Trophoblast cell (in vitro differentiated cells and primary cell): ENCODE measurements around the gene SEL1L2.

Source experiments
- DNase-seq, 2 donors: peaks; one replicate each; pipeline ENCODE4 v3.0.0-alpha.2; 2016
- H2AFZ ChIP-seq: 2 replicates; pipeline ENCODE4 v1.6.1; 2013; ENCODE audit warnings: low read length, moderate library complexity, mild to moderate bottlenecking; ENCODE audit not compliant: insufficient read depth, poor library complexity
- H2AK5ac ChIP-seq: 2 replicates; pipeline ENCODE4 v1.6.1; 2013; ENCODE audit warnings: mild to moderate bottlenecking, low read length
- H2BK120ac ChIP-seq: 2 replicates; pipeline ENCODE4 v1.6.1; 2013; ENCODE audit warnings: low read length, mild to moderate bottlenecking, moderate library complexity; ENCODE audit not compliant: insufficient read depth, poor library complexity
- H2BK12ac ChIP-seq: 2 replicates; pipeline ENCODE4 v1.6.1; 2013; ENCODE audit warnings: mild to moderate bottlenecking, low read length, moderate library complexity
- H2BK5ac ChIP-seq: 2 replicates; pipeline ENCODE4 v1.6.1; 2013; ENCODE audit warnings: low read length, low read depth, moderate library complexity, mild to moderate bottlenecking; ENCODE audit not compliant: poor library complexity
- H3K14ac ChIP-seq: 2 replicates; pipeline ENCODE4 v1.6.1; 2013; ENCODE audit warnings: mild to moderate bottlenecking, low read length
- H3K18ac ChIP-seq: 2 replicates; pipeline ENCODE4 v1.6.1; 2013; ENCODE audit warnings: mild to moderate bottlenecking, low read length
- H3K23ac ChIP-seq: 2 replicates; pipeline ENCODE4 v1.6.1; 2013; ENCODE audit warnings: low read length
- H3K27ac ChIP-seq: 2 replicates; pipeline ENCODE4 v1.5.1; 2013; ENCODE audit warnings: low read depth, mild to moderate bottlenecking, inconsistent platforms, low read length, moderate library complexity
- H3K27me3 ChIP-seq: 2 replicates; pipeline ENCODE4 v1.6.1; 2013; ENCODE audit warnings: inconsistent platforms, mild to moderate bottlenecking, low read length, moderate library complexity; ENCODE audit not compliant: insufficient read depth
- H3K36me3 ChIP-seq, 2 experiments: 1 replicate in 1 of 2; 2 replicates in 1 of 2; pipeline ENCODE4 v1.6.1; 2013; ENCODE audit warnings: low read length in 2 of 2, mild to moderate bottlenecking in 2 of 2, moderate library complexity in 1 of 2; ENCODE audit not compliant: insufficient read depth in 2 of 2, control insufficient read depth in 1 of 2
- H3K4ac ChIP-seq: 2 replicates; pipeline ENCODE4 v1.6.1; 2013; ENCODE audit warnings: low read depth, mild to moderate bottlenecking, low read length, moderate library complexity
- H3K4me1 ChIP-seq, 2 experiments: 1 replicate in 1 of 2; 2 replicates in 1 of 2; pipeline ENCODE4 v1.6.1; 2013; ENCODE audit warnings: low read length in 2 of 2, mild to moderate bottlenecking in 2 of 2, moderate library complexity in 1 of 2; ENCODE audit not compliant: insufficient read depth in 2 of 2, control insufficient read depth in 1 of 2
- H3K4me2 ChIP-seq: 2 replicates; pipeline ENCODE4 v1.6.1; 2013; ENCODE audit warnings: inconsistent platforms, mild to moderate bottlenecking, low read length, moderate library complexity
- H3K4me3 ChIP-seq: 2 replicates; pipeline ENCODE4 v1.5.1; 2013; ENCODE audit warnings: mild to moderate bottlenecking, low read depth, low read length, inconsistent platforms
- H3K79me1 ChIP-seq: one replicate; pipeline ENCODE4 v1.6.1; 2013; ENCODE audit warnings: low read length
- H3K79me2 ChIP-seq: 2 replicates; pipeline ENCODE4 v1.6.1; 2013; ENCODE audit warnings: low read length, mild to moderate bottlenecking; ENCODE audit not compliant: control insufficient read depth, insufficient read depth, poor library complexity
- H3K9ac ChIP-seq: 2 replicates; pipeline ENCODE4 v1.6.1; 2013; ENCODE audit warnings: mild to moderate bottlenecking, low read length
- H3K9me3 ChIP-seq: 2 replicates; pipeline ENCODE4 v1.6.1; 2013; ENCODE audit warnings: low read depth, mild to moderate bottlenecking, control low read depth, inconsistent platforms, low read length; ENCODE audit not compliant: insufficient read depth
- H4K12ac ChIP-seq: 2 replicates; pipeline ENCODE4 v1.6.1; 2013; ENCODE audit warnings: low read depth, mild to moderate bottlenecking, low read length, moderate library complexity
- H4K8ac ChIP-seq: 2 replicates; pipeline ENCODE4 v1.6.1; 2013; ENCODE audit warnings: low read depth, mild to moderate bottlenecking, low read length, moderate library complexity
- H4K91ac ChIP-seq: one replicate; pipeline ENCODE4 v1.6.1; 2013; ENCODE audit warnings: low read depth, mild to moderate bottlenecking, low read length, moderate library complexity
- WGBS: extraction: QIAGEN DNeasy Blood & Tissue Kit; methylation state at CpG from one replicate; pipeline ENCODE4 v1.1.7; 2013; ENCODE audit warnings: missing lambda C conversion rate; ENCODE audit not compliant: insufficient read length, insufficient coverage; ENCODE audit errors: extremely low coverage; 5-methylcytosine and 5-hydroxymethylcytosine counted together

Gene SEL1L2

DNA sequence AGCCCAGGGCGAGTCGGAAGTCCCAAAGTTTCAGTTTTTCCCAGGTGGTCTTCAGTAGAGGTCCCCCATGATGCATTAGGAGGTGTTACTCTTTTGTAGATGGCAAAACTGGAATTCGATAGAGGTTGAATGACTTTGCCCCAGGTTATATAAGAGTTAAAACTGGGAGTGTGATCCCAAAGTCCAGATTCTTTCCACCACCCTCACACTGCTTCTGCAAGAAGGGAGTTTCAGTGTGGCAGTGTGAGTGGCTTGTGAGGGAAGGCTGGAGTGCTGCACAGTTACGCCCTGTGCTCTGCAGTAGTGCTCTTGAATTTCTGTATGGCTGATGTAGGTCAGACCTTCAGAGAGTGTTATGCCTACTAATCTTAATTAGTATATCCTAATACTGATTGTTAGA lies 175.7 kb downstream of the SEL1L2 start:
- Histone ChIP-seq H3K4me1 (no peaks in the 10 kb centered on the region), H3K4me2 (no peak overlapping the region), H2AFZ (no peak overlapping the region), H4K91ac (no peak overlapping the region), H2BK5ac (no peak overlapping the region), H3K4me3 (no peak overlapping the region), H3K79me1 (no peaks in the 10 kb centered on the region), H3K27ac (no peak overlapping the region), H3K4ac (no peak overlapping the region), H3K9ac (no peak overlapping the region), H2BK12ac (no peak overlapping the region), H3K14ac (no peak overlapping the region), H2BK120ac (no peak overlapping the region), H3K27me3 (no peaks in the 10 kb centered on the region), H2AK5ac (no peak overlapping the region), H4K12ac (no peak overlapping the region), H3K9me3 (no peaks in the 10 kb centered on the region), H3K23ac (no peak overlapping the region), H4K8ac (no peak overlapping the region), H3K79me2 (no peaks in the 10 kb centered on the region), H3K36me3 (peaks cover 8 to 41% of the 10 kb centered on the region in 2 experiments), H3K18ac (no peak overlapping the region)
- no CpG with 5 or more reads among the region's 4 CpGs for WGBS
- DNase-seq = no peak

DNA sequence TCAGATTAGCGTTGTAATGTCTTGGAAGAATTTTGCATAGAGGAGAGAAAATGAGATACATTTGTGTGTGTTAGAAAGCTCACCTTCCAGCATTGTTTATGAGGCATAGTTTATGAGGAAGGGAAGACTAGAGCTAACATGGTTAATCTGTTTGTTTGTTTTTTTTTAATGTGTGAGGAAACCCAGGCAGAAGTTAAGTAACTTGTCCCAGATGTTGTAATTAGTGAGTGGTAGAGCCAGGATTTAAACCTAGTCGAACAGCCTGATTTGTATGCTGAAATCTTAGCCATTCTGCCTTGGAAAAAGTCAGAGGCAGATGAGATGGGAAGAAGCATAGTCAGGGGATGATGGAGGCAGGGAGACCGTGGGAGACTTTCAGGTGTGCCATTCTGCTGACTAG lies 176.5 kb downstream of the SEL1L2 start:
- Histone ChIP-seq H3K18ac (no peak overlapping the region), H4K12ac (no peak overlapping the region), H2BK5ac (no peak overlapping the region), H3K79me1 (no peaks in the 10 kb centered on the region), H3K27ac (no peak overlapping the region), H3K4ac (no peak overlapping the region), H4K91ac (no peak overlapping the region), H2BK12ac (no peak overlapping the region), H2AK5ac (no peak overlapping the region), H3K79me2 (no peaks in the 10 kb centered on the region), H3K9ac (no peak overlapping the region), H3K14ac (no peak overlapping the region), H3K23ac (no peak overlapping the region), H2BK120ac (no peak overlapping the region), H3K27me3 (no peaks in the 10 kb centered on the region), H3K4me2 (no peak overlapping the region), H2AFZ (no peak overlapping the region), H3K9me3 (no peaks in the 10 kb centered on the region), H3K4me3 (no peak overlapping the region), H3K36me3 (peaks cover 8 to 47% of the 10 kb centered on the region in 2 experiments), H3K4me1 (no peaks in the 10 kb centered on the region), H4K8ac (no peak overlapping the region)
- WGBS = no CpG with 5 or more reads among the region's 3 CpGs
- DNase-seq = no peak

DNA sequence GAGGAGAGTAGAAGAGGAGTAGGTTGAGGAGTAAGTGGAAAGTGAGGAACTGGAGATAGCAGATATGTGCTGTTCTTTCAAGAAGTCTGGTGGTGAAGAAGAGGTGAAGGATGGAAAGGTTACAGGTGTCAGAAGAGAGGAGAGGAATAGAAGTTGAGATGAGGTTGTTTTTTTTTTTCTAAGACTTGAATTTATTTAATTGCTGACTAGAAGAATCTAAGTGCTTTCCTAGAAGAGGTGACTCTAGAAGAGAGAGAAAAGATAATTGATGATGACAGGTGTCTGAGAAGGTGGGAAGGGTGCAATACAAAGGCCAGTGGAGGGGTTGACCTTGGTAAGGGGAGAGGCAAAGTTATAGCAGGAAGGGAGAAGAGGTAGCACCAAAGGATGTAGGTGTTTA lies 180.0 kb downstream of the SEL1L2 start:
- Histone ChIP-seq H3K4me1 (no peaks in the 10 kb centered on the region), H3K4ac (no peak overlapping the region), H3K79me1 (no peaks in the 10 kb centered on the region), H4K8ac (no peak overlapping the region), H3K14ac (no peak overlapping the region), H2BK12ac (no peak overlapping the region), H2AFZ (no peak overlapping the region), H3K27me3 (no peaks in the 10 kb centered on the region), H3K18ac (no peak overlapping the region), H3K79me2 (no peaks in the 10 kb centered on the region), H2BK5ac (no peak overlapping the region), H4K12ac (no peak overlapping the region), H3K4me3 (no peak overlapping the region), H3K36me3 (peaks cover 11 to 44% of the 10 kb centered on the region in 2 experiments), H3K23ac (no peak overlapping the region), H3K9ac (no peak overlapping the region), H4K91ac (no peak overlapping the region), H2BK120ac (no peak overlapping the region), H2AK5ac (no peak overlapping the region), H3K27ac (no peak overlapping the region), H3K4me2 (no peak overlapping the region), H3K9me3 (no peaks in the 10 kb centered on the region)
- no peak for DNase-seq

DNA sequence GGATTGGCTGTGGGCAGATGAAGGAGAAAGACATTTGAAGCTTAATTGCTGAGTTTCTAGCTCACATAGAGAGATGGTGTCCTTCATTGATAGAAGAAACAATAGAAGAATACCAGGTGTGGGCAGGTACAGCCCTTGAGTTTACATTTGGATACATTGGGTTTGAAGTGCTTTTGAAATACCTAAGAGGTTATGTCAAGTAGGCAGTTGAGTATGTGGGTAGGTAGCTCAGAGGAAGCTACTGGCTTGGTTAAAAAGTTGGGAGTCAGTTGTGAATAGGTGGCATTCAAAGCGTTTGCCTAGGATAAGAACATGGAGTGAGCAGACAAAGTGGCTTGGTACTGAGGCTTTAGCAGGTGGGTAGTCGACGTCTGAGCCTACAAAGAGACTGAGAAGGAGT lies 180.6 kb downstream of the SEL1L2 start:
- H3K79me1 ChIP-seq = no peaks in the 10 kb centered on the region
- no peaks in the 10 kb centered on the region for H3K9me3 ChIP-seq
- H3K4me1 ChIP-seq = no peaks in the 10 kb centered on the region

More for the DNA sequence above, 180.6 kb downstream of the SEL1L2 start:
- no CpG with 5 or more reads among the region's 3 CpGs for WGBS
- Histone ChIP-seq H4K91ac (no peak overlapping the region), H3K4me3 (no peak overlapping the region), H3K4me2 (no peak overlapping the region), H3K23ac (no peak overlapping the region), H2BK5ac (no peak overlapping the region), H3K14ac (no peak overlapping the region), H3K79me2 (no peaks in the 10 kb centered on the region), H2BK120ac (no peak overlapping the region), H2AFZ (no peak overlapping the region), H4K12ac (no peak overlapping the region), H3K18ac (no peak overlapping the region), H3K9ac (no peak overlapping the region), H4K8ac (no peak overlapping the region), H3K27me3 (no peaks in the 10 kb centered on the region), H3K36me3 (peaks cover 11 to 41% of the 10 kb centered on the region in 2 experiments), H2AK5ac (no peak overlapping the region), H3K27ac (no peak overlapping the region), H2BK12ac (no peak overlapping the region), H3K4ac (no peak overlapping the region)
- no peak for DNase-seq
